Measurements from ENCODE around the gene SPIB. TPM values are rescaled to one million over a fixed set of nuclear protein-coding genes. Genes with fewer than 3 reads are reported as not detected.

SPIB gene
- total and polyA plus RNA-seq, 4 donors = 0.09 to 5.0 (median 0.36) TPM

GRCh38 chr19:50427997-50428425 is 9.3 kb downstream of the SPIB start (continued):
- TF ChIP-seq ZBTB33 (IDR thresholded peaks at IDR 0.05) = no peak

DNA sequence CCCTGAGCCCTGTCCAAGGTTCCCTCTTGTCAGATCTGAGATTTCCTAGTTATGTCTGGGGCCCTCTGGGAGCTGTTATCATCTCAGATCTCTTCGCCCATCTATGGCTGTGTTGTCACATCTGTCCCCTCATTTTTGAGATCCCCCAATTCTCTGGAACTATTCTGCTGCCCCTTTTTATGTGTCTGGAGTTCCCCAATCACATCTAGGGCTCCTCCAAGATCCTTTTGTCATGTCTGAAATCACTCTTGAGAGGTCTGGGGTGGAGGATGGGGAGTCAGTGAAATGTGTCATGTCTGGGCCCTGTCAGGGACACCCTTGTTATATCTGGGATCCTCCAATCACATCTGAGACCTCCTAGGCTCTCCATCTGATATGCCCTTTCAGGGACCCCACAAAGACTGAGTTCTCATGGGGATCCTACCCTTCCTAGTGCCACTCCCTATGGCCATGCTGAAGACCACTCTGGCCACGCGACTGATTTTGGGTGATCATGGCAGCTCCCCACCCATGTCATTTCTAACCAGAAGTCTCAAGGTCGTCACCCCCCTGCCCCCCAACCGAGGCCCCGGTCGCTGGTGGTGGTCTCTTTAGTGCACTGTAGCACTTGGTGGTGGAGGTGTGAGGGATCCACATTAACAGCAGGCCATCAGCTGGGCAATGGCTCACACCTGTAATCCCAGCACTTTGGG is 10.2 kb downstream of the SPIB start:
- H3K27ac ChIP-seq (ENCODE audit: low read depth in 1 of 2, low read length in 2 of 2) = no peak overlapping the region
- WGBS = 81% methylated on average over 7 of the region's 7 CpGs
- H3K36me3 ChIP-seq (ENCODE audit: control insufficient read depth in 4 of 4, insufficient read depth in 3 of 4, low read depth in 1 of 4, low read length in 3 of 4) = no peaks in the 10 kb centered on the region
- no peak overlapping the region for H3K4me3 ChIP-seq (ENCODE audit: low read depth in 1 of 3, low read length in 3 of 3)
- no peak for DNase-seq (ENCODE audit: low spot score)
- TF ChIP-seq TAF1 (conservative IDR thresholded peaks at IDR 0.05) (no peak), HNF4A (conservative IDR thresholded peaks at IDR 0.05) (no peak), SP1 (IDR thresholded peaks at IDR 0.05) (no peak), ZBTB33 (IDR thresholded peaks at IDR 0.05) (no peak), RXRA (IDR thresholded peaks at IDR 0.05) (no peak), NR2F2 (IDR thresholded peaks at IDR 0.05) (no peak), REST (IDR thresholded peaks at IDR 0.05) (no peak), RAD21 (IDR thresholded peaks at IDR 0.05) (no peak), JUND (IDR thresholded peaks at IDR 0.05) (no peak), YY1 (IDR thresholded peaks at IDR 0.05) (no peak), FOXA1 (IDR thresholded peaks at IDR 0.05) (no peak), GABPA (IDR thresholded peaks at IDR 0.05 in 1 of 2, conservative IDR thresholded peaks at IDR 0.05 in 1 of 2) (no peak)
- TF ChIP-seq, protein P1, sequence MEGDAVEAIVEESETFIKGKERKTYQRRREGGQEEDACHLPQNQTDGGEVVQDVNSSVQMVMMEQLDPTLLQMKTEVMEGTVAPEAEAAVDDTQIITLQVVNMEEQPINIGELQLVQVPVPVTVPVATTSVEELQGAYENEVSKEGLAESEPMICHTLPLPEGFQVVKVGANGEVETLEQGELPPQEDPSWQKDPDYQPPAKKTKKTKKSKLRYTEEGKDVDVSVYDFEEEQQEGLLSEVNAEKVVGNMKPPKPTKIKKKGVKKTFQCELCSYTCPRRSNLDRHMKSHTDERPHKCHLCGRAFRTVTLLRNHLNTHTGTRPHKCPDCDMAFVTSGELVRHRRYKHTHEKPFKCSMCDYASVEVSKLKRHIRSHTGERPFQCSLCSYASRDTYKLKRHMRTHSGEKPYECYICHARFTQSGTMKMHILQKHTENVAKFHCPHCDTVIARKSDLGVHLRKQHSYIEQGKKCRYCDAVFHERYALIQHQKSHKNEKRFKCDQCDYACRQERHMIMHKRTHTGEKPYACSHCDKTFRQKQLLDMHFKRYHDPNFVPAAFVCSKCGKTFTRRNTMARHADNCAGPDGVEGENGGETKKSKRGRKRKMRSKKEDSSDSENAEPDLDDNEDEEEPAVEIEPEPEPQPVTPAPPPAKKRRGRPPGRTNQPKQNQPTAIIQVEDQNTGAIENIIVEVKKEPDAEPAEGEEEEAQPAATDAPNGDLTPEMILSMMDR (IDR thresholded peaks at IDR 0.05; ENCODE audit: low read depth, low read length, missing input control) = no peak
- TF ChIP-seq, protein P2, sequence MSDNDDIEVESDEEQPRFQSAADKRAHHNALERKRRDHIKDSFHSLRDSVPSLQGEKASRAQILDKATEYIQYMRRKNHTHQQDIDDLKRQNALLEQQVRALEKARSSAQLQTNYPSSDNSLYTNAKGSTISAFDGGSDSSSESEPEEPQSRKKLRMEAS (IDR thresholded peaks at IDR 0.05) = no peak
- H3K9me3 ChIP-seq (ENCODE audit: control insufficient read depth in 4 of 4, low read length in 3 of 4) = no peaks in the 10 kb centered on the region
- peaks cover 0 to 6% (median 0%) of the 10 kb centered on the region in 4 donors for H3K27me3 ChIP-seq (ENCODE audit: control insufficient read depth in 4 of 4, insufficient read depth in 4 of 4, low read length in 3 of 4)
- H3K9ac ChIP-seq (ENCODE audit: low read depth in 1 of 2, low read length in 2 of 2) = no peak overlapping the region
- peaks cover 2 to 9% (median 5%) of the 10 kb centered on the region in 4 donors for H3K4me1 ChIP-seq (ENCODE audit: control insufficient read depth in 4 of 4, insufficient read depth in 4 of 4, low read length in 3 of 4)

All from liver (tissue), 9 donors.